Measurements from ENCODE around the gene NGRN.
"Not testable (repeated sequence)": the region's sequence is repeated elsewhere in the genome, so short reads cannot be mapped to it uniquely, and the experiment has no call there.

Gene NGRN

GRCh38 chr15:90293040-90293810, 27.8 kb downstream of the NGRN start:
- TF ChIP-seq CTCF (IDR thresholded peaks at IDR 0.05; ENCODE audit: insufficient read depth, low read length): peak; percentile 78
- peak; percentile 74 to 76 for DNase-seq (ENCODE audit: low read depth in 1 of 2, low spot score in 1 of 2)
- not testable (repeated sequence) for H3K27me3 ChIP-seq (ENCODE audit: insufficient read depth, poor library complexity, severe bottlenecking); H3K27ac ChIP-seq (replicated peaks); H3K4me3 ChIP-seq (replicated peaks; ENCODE audit: insufficient read depth, low read length)

- Histone ChIP-seq H3K27ac (replicated peaks) (no peak overlapping the region), H3K4me3 (replicated peaks; ENCODE audit: insufficient read depth, low read length) (no peak overlapping the region), H3K27me3 (ENCODE audit: insufficient read depth, poor library complexity, severe bottlenecking) (no peaks in the 10 kb centered on the region)
- TF ChIP-seq CTCF (IDR thresholded peaks at IDR 0.05; ENCODE audit: insufficient read depth, low read length): no peak
- no peak for TF ChIP-seq POLR2AphosphoS5 (IDR thresholded peaks at IDR 0.05; ENCODE audit: low read depth)
- TF ChIP-seq GABPA (IDR thresholded peaks at IDR 0.05; ENCODE audit: low read depth): no peak
- TF ChIP-seq SPI1 (IDR thresholded peaks at IDR 0.05; ENCODE audit: borderline replicate concordance, low read depth): no peak
- no peak for TF ChIP-seq REST (IDR thresholded peaks at IDR 0.05; ENCODE audit: insufficient replicate concordance, low read depth)
- no peak for DNase-seq (ENCODE audit: low read depth in 1 of 2, low spot score in 1 of 2)
These were observed 28.7 kb downstream of the NGRN start for GRCh38 chr15:90294159-90294558.

- Histone ChIP-seq H3K27ac (replicated peaks) (no peak overlapping the region), H3K4me3 (replicated peaks; ENCODE audit: insufficient read depth, low read length) (no peak overlapping the region), H3K27me3 (ENCODE audit: insufficient read depth, poor library complexity, severe bottlenecking) (no peaks in the 10 kb centered on the region)
- no peak for DNase-seq (ENCODE audit: low read depth in 1 of 2, low spot score in 1 of 2)
- TF ChIP-seq SPI1 (IDR thresholded peaks at IDR 0.05; ENCODE audit: borderline replicate concordance, low read depth) (no peak), GABPA (IDR thresholded peaks at IDR 0.05; ENCODE audit: low read depth) (no peak), POLR2AphosphoS5 (IDR thresholded peaks at IDR 0.05; ENCODE audit: low read depth) (no peak), CTCF (IDR thresholded peaks at IDR 0.05; ENCODE audit: insufficient read depth, low read length) (no peak), REST (IDR thresholded peaks at IDR 0.05; ENCODE audit: insufficient replicate concordance, low read depth) (no peak)
These were observed 29.3 kb downstream of the NGRN start for GRCh38 chr15:90294601-90295269.

Measured in HL-60 (cell line).